CD14-positive monocyte (primary cell): ENCODE measurements around the gene CYBRD1. TPM values are rescaled to one million over a fixed set of nuclear protein-coding genes. Genes with fewer than 3 reads are reported as not detected.

Experiments
- DNase-seq, 3 donors: peaks; one replicate each; pipeline ENCODE4 v3.0.0-alpha.2; 2011 to 2022
- H2AFZ ChIP-seq: 2 replicates; pipeline ENCODE4 v1.6.0; 2012; ENCODE audit warnings: mild to moderate bottlenecking, low read depth, low read length, inconsistent platforms; ENCODE audit not compliant: insufficient read depth, poor library complexity, severe bottlenecking
- H3K27ac ChIP-seq, 2 donors: 1 replicate in 1 of 2; 2 replicates in 1 of 2; pipeline ENCODE4 v1.5.1; 2012 to 2013; ENCODE audit warnings: low read length in 2 of 2, control low read depth in 1 of 2, inconsistent platforms in 1 of 2, low read depth in 1 of 2, mild to moderate bottlenecking in 1 of 2
- H3K27me3 ChIP-seq, 2 donors: one replicate each; pipeline versions ENCODE4 v1.6.0 to v1.6.1; 2011 to 2013; ENCODE audit warnings: low read length in 2 of 2; ENCODE audit not compliant: control insufficient read depth in 2 of 2, insufficient read depth in 2 of 2
- H3K36me3 ChIP-seq, 2 donors: replicated peaks in 1 of 2; 1 replicate in 1 of 2; 2 replicates in 1 of 2; pipeline versions ENCODE4 v1.5.1 to v1.6.1; 2012 to 2013; ENCODE audit warnings: low read length in 2 of 2, control low read depth in 1 of 2, inconsistent platforms in 1 of 2, mild to moderate bottlenecking in 1 of 2; ENCODE audit not compliant: insufficient read depth in 2 of 2, control insufficient read depth in 1 of 2
- H3K4me1 ChIP-seq, 2 donors: 1 replicate in 1 of 2; 2 replicates in 1 of 2; pipeline versions ENCODE4 v1.5.1 to v1.6.1; 2012 to 2013; ENCODE audit warnings: low read length in 2 of 2, control low read depth in 1 of 2, inconsistent platforms in 1 of 2, mild to moderate bottlenecking in 1 of 2, moderate library complexity in 1 of 2; ENCODE audit not compliant: insufficient read depth in 2 of 2, control insufficient read depth in 1 of 2
- H3K4me2 ChIP-seq: replicated peaks from 2 replicates; pipeline ENCODE3; 2012; ENCODE audit warnings: low read length, moderate library complexity, mild to moderate bottlenecking; ENCODE audit not compliant: poor library complexity, severe bottlenecking; ENCODE audit errors: extremely low read depth
- H3K4me3 ChIP-seq, 3 experiments: fragments of 200-600 bp in 1 of 3; sonication (generic) in 1 of 3; replicated peaks in 1 of 3; 1 replicate in 2 of 3; 2 replicates in 1 of 3; pipeline ENCODE4 v1.5.1; 2011 to 2013; ENCODE audit warnings: low read length in 3 of 3, mild to moderate bottlenecking in 3 of 3, control low read depth in 2 of 3, low read depth in 2 of 3, inconsistent platforms in 1 of 3, moderate library complexity in 1 of 3
- H3K79me2 ChIP-seq: 2 replicates; pipeline ENCODE4 v1.6.0; 2012; ENCODE audit warnings: mild to moderate bottlenecking, control low read depth, inconsistent platforms, low read length, moderate library complexity; ENCODE audit not compliant: insufficient read depth
- H3K9ac ChIP-seq: 2 replicates; pipeline ENCODE4 v1.6.0; 2017; ENCODE audit warnings: low read length, mild to moderate bottlenecking; ENCODE audit not compliant: insufficient read depth, poor library complexity, severe bottlenecking
- H3K9me3 ChIP-seq, 2 donors: replicated peaks in 1 of 2; 1 replicate in 1 of 2; 2 replicates in 1 of 2; pipeline versions ENCODE4 v1.5.1 to v1.6.1; 2012 to 2013; ENCODE audit warnings: low read length in 2 of 2, control low read depth in 1 of 2; ENCODE audit not compliant: control insufficient read depth in 1 of 2, insufficient read depth in 1 of 2
- H4K20me1 ChIP-seq: 2 replicates; pipeline ENCODE4 v1.6.0; 2012; ENCODE audit warnings: mild to moderate bottlenecking, low read length, control low read depth, moderate library complexity; ENCODE audit not compliant: insufficient read depth
- H3K27ac Mint-ChIP-seq, 7 donors: one replicate each; pipeline ENCODE4 v1.8.0; 2020; ENCODE audit warnings: mild to moderate bottlenecking in 7 of 7, mixed read lengths in 7 of 7, moderate library complexity in 6 of 7, inconsistent platforms in 2 of 7
- H3K27me3 Mint-ChIP-seq, 3 donors: one replicate each; pipeline ENCODE4 v1.8.0; 2021 to 2022; ENCODE audit warnings: low read depth in 3 of 3, mild to moderate bottlenecking in 3 of 3, mixed read lengths in 3 of 3, moderate library complexity in 3 of 3, inconsistent platforms in 1 of 3
- H3K36me3 Mint-ChIP-seq, 2 donors: one replicate each; pipeline ENCODE4 v1.8.0; 2020; ENCODE audit warnings: mixed read lengths in 2 of 2, inconsistent platforms in 1 of 2, mild to moderate bottlenecking in 1 of 2
- H3K4me1 Mint-ChIP-seq: one replicate; pipeline ENCODE4 v1.8.0; 2020; ENCODE audit warnings: mild to moderate bottlenecking, mixed read lengths
- H3K4me3 Mint-ChIP-seq, 2 donors: one replicate each; pipeline ENCODE4 v1.8.0; 2020; ENCODE audit warnings: mild to moderate bottlenecking in 2 of 2, mixed read lengths in 2 of 2, moderate library complexity in 1 of 2
- H3K9me3 Mint-ChIP-seq, 7 donors: one replicate each; pipeline ENCODE4 v1.8.0; 2020 to 2022; ENCODE audit warnings: mixed read lengths in 7 of 7, mild to moderate bottlenecking in 6 of 7, moderate library complexity in 6 of 7, inconsistent platforms in 2 of 7
- WGBS: methylation state at CpG from one replicate; pipeline ENCODE4 v1.1.5; 2013; ENCODE audit warnings: missing lambda C conversion rate; ENCODE audit not compliant: insufficient coverage; 5-methylcytosine and 5-hydroxymethylcytosine counted together
- intact Hi-C, 2 donors: fragments of 100-400 bp; cut with micrococcal nuclease; formaldehyde crosslinking; loops; one replicate each; pipeline versions ENCODE4 v1.15.0 to v1.15.1; 2023
- polyA plus RNA-seq, 3 donors: library from polyadenylated mRNA; depleted of rRNA in 1 of 3; unstranded in 2 of 3; stranded (reverse) in 1 of 3; fragments of 300-500 nt in 2 of 3; fragments of >200 nt in 1 of 3; fragmentation: Illumina TruSeq in 2 of 3; gene quantifications; 1 replicate in 2 of 3; 2 replicates in 1 of 3; pipeline ENCODE4 v1.2.3, GENCODE V29; 2012 to 2021
- TF ChIP-seq, protein P1 (sequence below): fragments of 200-600 bp; IDR thresholded peaks from one replicate; pipeline ENCODE4 v1.8.0; 2022; ENCODE audit warnings: antibody characterized with exemption, mild to moderate bottlenecking

The CYBRD1 gene
- polyA plus RNA-seq, 3 donors: 21.7 to 61.0 (median 47.3) TPM

DNA sequence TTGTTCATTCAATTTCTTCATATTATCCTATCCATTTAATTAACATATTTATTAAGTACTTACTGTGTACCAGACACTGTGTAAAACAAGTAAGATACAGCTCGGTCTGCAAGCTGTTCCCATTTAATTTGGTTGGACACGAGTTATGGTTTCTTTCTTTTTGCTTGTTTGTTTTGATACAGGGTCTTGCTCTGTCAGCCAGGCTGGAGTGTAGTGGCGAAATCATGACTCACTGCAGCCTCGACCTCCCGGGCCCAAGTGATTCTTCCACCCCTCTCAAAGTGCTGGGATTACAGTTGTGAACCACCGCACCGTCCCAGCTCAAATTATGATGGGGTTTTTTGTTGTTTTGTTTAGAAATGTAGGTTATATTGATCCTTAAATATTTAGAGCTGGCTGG is 9.0 kb downstream of the CYBRD1 start:
- TF ChIP-seq, protein P1, sequence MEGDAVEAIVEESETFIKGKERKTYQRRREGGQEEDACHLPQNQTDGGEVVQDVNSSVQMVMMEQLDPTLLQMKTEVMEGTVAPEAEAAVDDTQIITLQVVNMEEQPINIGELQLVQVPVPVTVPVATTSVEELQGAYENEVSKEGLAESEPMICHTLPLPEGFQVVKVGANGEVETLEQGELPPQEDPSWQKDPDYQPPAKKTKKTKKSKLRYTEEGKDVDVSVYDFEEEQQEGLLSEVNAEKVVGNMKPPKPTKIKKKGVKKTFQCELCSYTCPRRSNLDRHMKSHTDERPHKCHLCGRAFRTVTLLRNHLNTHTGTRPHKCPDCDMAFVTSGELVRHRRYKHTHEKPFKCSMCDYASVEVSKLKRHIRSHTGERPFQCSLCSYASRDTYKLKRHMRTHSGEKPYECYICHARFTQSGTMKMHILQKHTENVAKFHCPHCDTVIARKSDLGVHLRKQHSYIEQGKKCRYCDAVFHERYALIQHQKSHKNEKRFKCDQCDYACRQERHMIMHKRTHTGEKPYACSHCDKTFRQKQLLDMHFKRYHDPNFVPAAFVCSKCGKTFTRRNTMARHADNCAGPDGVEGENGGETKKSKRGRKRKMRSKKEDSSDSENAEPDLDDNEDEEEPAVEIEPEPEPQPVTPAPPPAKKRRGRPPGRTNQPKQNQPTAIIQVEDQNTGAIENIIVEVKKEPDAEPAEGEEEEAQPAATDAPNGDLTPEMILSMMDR: no peak
- Histone ChIP-seq H3K4me2 (peak overlapping the region; percentile 37), H3K9me3 (no peaks in the 10 kb centered on the region), H3K4me3 (no peak overlapping the region), H3K27me3 (no peaks in the 10 kb centered on the region), H2AFZ (peak overlapping the region; percentile 3), H4K20me1 (peaks cover 56% of the 10 kb centered on the region), H3K4me1 (peaks cover 18 to 22% of the 10 kb centered on the region in 2 donors), H3K27ac (peak overlapping the region in 1 of 2 donors; percentile 66), H3K9ac (no peak overlapping the region), H3K36me3 (peaks cover 0 to 8% of the 10 kb centered on the region in 2 donors), H3K79me2 (peaks cover 87% of the 10 kb centered on the region)
- WGBS: 15% methylated on average over 4 of the region's 7 CpGs
- peak overlapping the region in 1 of 2 donors; percentile 62 for H3K4me3 Mint-ChIP-seq
- no peaks in the 10 kb centered on the region for H3K27me3 Mint-ChIP-seq
- intact Hi-C loops: no loop called here
- H3K36me3 Mint-ChIP-seq: peaks cover 9 to 12% of the 10 kb centered on the region in 2 donors
- peaks cover 22% of the 10 kb centered on the region for H3K4me1 Mint-ChIP-seq
- DNase-seq: peak in 2 of 3 donors; percentile 14 to 50
- peaks cover 0 to 6% (median 3%) of the 10 kb centered on the region in 7 donors for H3K9me3 Mint-ChIP-seq
- H3K27ac Mint-ChIP-seq: peak overlapping the region in 5 of 7 donors; percentile 3 to 64 (median 58)

DNA sequence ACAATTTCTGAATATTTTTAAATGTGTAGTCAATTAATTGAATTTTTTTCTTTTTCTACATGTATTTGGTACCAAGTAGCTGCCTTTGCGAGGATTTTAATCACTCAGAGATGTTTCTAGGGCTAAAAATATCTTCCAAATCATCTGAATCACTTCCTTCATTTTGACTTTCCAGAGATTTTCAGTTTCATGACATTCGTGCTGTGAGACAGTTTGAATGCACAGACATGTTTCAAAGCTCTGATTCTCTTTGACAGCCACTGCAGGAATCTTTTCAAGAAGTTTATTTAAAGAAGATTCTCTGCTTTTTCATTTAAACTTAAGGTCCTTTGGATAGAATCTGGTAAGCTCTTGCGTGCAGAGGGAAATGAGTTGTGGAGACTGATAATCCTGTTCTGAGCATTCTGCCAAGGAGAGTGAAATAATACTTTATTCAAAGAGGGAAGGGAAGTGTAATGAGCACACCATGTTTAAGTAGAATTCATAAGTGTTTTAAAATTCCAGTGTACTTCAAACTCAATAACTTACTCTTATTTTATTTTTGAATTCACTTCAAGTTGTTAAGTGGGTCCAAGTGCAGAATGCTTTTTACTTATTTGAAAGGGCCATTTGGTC is 9.7 kb downstream of the CYBRD1 start:
- DNase-seq: no peak
- peaks cover 0 to 8% of the 10 kb centered on the region in 2 donors for H3K36me3 ChIP-seq
- H3K4me3 ChIP-seq: no peak overlapping the region
- Mint-ChIP-seq H3K27ac (peak overlapping the region in 2 of 7 donors; percentile 3 to 58), H3K27me3 (no peaks in the 10 kb centered on the region), H3K36me3 (peaks cover 12% of the 10 kb centered on the region in 2 donors), H3K9me3 (peaks cover 0 to 6% (median 3%) of the 10 kb centered on the region in 7 donors), H3K4me3 (peak overlapping the region in 1 of 2 donors; percentile 57), H3K4me1 (peaks cover 25% of the 10 kb centered on the region)
- H3K4me1 ChIP-seq: peaks cover 18 to 22% of the 10 kb centered on the region in 2 donors
- peaks cover 86% of the 10 kb centered on the region for H3K79me2 ChIP-seq
- peak overlapping the region; percentile 3 for H2AFZ ChIP-seq
- no peak overlapping the region for H3K9ac ChIP-seq
- H3K27ac ChIP-seq: peak overlapping the region in 1 of 2 donors; percentile 66
- no peaks in the 10 kb centered on the region for H3K27me3 ChIP-seq
- 30% methylated on average over 2 of the region's 3 CpGs for WGBS
- H4K20me1 ChIP-seq: peaks cover 55% of the 10 kb centered on the region
- intact Hi-C loops: no loop called here
- TF ChIP-seq, protein P1: no peak
- H3K4me2 ChIP-seq: peak overlapping the region; percentile 37
- no peaks in the 10 kb centered on the region for H3K9me3 ChIP-seq
